Lung (tissue), 12 donors: ENCODE results near the gene ZMYM3. TPM values are rescaled to one million over a fixed set of nuclear protein-coding genes. Genes with fewer than 3 reads are reported as not detected.
A peak's percentile ranks its signal among the peaks of the same experiment; 100 is the strongest.

ENCODE experiments used
- ATAC-seq: fragments of 200-7000 bp; cut with Tn5 transposase; one replicate; pipeline ENCODE4 v1.9.1; 2020; ENCODE audit warnings: moderate number of reproducible peaks; ENCODE audit not compliant: insufficient read depth, low FRiP score
- DNase-seq, 3 donors: peaks; one replicate each; pipeline ENCODE4 v3.0.0-alpha.2; 2013 to 2017
- H3K27ac ChIP-seq, 2 donors: one replicate each; pipeline ENCODE4 v1.5.1; 2013; ENCODE audit warnings: mild to moderate bottlenecking in 2 of 2, moderate library complexity in 2 of 2, control low read depth in 1 of 2, inconsistent platforms in 1 of 2, low read depth in 1 of 2, low read length in 1 of 2
- H3K27me3 ChIP-seq, 3 donors: one replicate each; pipeline ENCODE4 v1.5.1; 2013; ENCODE audit warnings: low read length in 2 of 3; ENCODE audit not compliant: control insufficient read depth in 3 of 3, insufficient read depth in 3 of 3
- H3K36me3 ChIP-seq, 4 donors: one replicate each; pipeline ENCODE4 v1.5.1; 2013; ENCODE audit warnings: low read length in 4 of 4, mild to moderate bottlenecking in 1 of 4, moderate library complexity in 1 of 4; ENCODE audit not compliant: control insufficient read depth in 4 of 4, insufficient read depth in 4 of 4
- H3K4me1 ChIP-seq, 5 donors: one replicate each; pipeline ENCODE4 v1.5.1; 2013; ENCODE audit warnings: low read length in 5 of 5, mild to moderate bottlenecking in 2 of 5, moderate library complexity in 1 of 5; ENCODE audit not compliant: control insufficient read depth in 5 of 5, insufficient read depth in 5 of 5
- H3K4me3 ChIP-seq: one replicate; pipeline ENCODE4 v1.5.1; 2013; ENCODE audit warnings: mild to moderate bottlenecking, control low read depth, moderate library complexity
- H3K9ac ChIP-seq, 2 donors: one replicate each; pipeline ENCODE4 v1.5.1; 2013; ENCODE audit warnings: low read length in 2 of 2, control low read depth in 1 of 2; ENCODE audit not compliant: insufficient read depth in 1 of 2
- H3K9me3 ChIP-seq, 4 donors: one replicate each; pipeline ENCODE4 v1.5.1; 2013; ENCODE audit warnings: low read length in 3 of 4, mild to moderate bottlenecking in 1 of 4, moderate library complexity in 1 of 4; ENCODE audit not compliant: control insufficient read depth in 4 of 4, insufficient read depth in 3 of 4
- WGBS, 2 donors: extraction: QIAGEN DNeasy Blood & Tissue Kit; methylation state at CpG; one replicate each; pipeline ENCODE4 v1.1.7; 2013; 5-methylcytosine and 5-hydroxymethylcytosine counted together
- polyA plus RNA-seq, 2 donors: library from polyadenylated mRNA; stranded (reverse); fragments of 200-250 nt; gene quantifications; one replicate each; pipeline ENCODE4 v1.2.1, GENCODE V29; 2013
- total RNA-seq, 2 donors: library from RNA; depleted of rRNA in 1 of 2; stranded (reverse); fragments of >200 nt in 1 of 2; gene quantifications; one replicate each; pipeline ENCODE4 v1.2.1, GENCODE V29; 2014 to 2021
- TF ChIP-seq, protein P1 (sequence below): IDR thresholded peaks from 2 replicates; pipeline ENCODE4 v1.5.1; 2012; ENCODE audit warnings: mild to moderate bottlenecking; ENCODE audit errors: control extremely low read depth, extremely low read depth
- donor health status: control.
- donor health status: control.
- donor health status: Bipolar disorder and iron deficiency.
- donor health status: healthy.
- donor health status: DM: yes; HTN: yes; CAD: no.

Gene ZMYM3
- total and polyA plus RNA-seq, 4 donors, result 5.8 to 23.4 (median 15.7) TPM

DNA sequence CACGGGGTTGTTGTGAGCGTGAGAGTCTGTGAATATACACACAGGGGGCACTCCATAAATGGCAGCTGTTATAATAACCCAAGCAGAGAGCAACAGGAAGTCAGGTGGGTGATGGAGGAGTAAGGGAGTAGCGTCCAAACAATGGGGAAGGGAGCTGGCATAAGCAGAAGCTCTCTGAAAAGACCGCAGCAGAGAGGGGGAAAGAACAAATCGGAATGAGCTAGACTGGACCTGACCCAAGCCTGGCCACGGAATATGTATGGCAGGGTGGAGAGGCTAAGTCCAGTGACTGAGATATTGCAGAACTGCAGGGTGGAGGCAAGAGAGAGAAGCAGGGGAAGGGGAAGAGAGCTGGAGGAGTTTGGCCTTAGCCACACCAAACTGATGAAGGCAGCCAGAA is 37.5 kb downstream of the ZMYM3 start:
- Histone ChIP-seq H3K36me3 (no peaks in the 10 kb centered on the region), H3K27me3 (no peaks in the 10 kb centered on the region), H3K27ac (no peak overlapping the region), H3K4me3 (no peak overlapping the region), H3K9ac (no peak overlapping the region), H3K4me1 (peaks cover 0 to 2% (median 0%) of the 10 kb centered on the region in 5 donors), H3K9me3 (peaks cover 0 to 2% (median 0%) of the 10 kb centered on the region in 4 donors)
- ATAC-seq, result no peak
- WGBS, 2 donors, result 43 to 54% methylated on average over 6 of the region's 6 CpGs
- DNase-seq, result peak in 2 of 3 donors; percentile 18 to 42
- TF ChIP-seq, protein P1, sequence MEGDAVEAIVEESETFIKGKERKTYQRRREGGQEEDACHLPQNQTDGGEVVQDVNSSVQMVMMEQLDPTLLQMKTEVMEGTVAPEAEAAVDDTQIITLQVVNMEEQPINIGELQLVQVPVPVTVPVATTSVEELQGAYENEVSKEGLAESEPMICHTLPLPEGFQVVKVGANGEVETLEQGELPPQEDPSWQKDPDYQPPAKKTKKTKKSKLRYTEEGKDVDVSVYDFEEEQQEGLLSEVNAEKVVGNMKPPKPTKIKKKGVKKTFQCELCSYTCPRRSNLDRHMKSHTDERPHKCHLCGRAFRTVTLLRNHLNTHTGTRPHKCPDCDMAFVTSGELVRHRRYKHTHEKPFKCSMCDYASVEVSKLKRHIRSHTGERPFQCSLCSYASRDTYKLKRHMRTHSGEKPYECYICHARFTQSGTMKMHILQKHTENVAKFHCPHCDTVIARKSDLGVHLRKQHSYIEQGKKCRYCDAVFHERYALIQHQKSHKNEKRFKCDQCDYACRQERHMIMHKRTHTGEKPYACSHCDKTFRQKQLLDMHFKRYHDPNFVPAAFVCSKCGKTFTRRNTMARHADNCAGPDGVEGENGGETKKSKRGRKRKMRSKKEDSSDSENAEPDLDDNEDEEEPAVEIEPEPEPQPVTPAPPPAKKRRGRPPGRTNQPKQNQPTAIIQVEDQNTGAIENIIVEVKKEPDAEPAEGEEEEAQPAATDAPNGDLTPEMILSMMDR, result no peak

DNA sequence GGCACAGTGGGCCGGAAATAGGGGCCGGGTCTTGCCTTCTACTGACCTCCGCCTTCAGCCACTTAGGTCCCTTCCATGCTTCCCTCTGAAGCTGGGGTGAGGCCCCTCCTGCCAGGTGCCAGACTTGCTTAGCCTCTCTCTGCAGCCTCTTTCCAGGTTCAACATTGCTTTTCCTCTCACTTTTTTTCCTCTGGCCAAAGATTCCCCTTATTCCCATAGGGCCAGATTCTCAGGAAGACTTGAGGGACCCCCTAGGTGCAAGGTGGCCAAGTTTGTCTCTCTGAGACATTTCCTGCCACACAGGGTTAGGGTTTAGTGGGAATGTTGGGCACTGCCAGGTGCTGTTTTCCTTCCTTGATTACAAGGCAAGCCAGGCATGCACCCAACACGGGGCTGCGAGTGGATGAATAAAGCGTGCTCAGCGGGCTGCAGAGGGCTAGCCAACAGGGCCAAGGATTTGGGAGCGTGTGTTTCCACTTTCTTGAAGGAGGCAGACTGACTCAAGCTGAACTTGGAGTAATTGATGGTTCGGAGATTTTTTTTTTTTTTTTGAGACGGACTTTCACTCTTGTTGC is 38.5 kb downstream of the ZMYM3 start:
- no peak overlapping the region for H3K27ac ChIP-seq
- peaks cover 0 to 2% (median 0%) of the 10 kb centered on the region in 4 donors for H3K9me3 ChIP-seq
- no peaks in the 10 kb centered on the region for H3K27me3 ChIP-seq
- H3K9ac ChIP-seq, result no peak overlapping the region
- ATAC-seq, result no peak
- H3K36me3 ChIP-seq, result no peaks in the 10 kb centered on the region
- TF ChIP-seq, protein P1, result no peak
- peaks cover 0 to 2% (median 0%) of the 10 kb centered on the region in 5 donors for H3K4me1 ChIP-seq
- no peak overlapping the region for H3K4me3 ChIP-seq
- WGBS, 2 donors, result 78 to 83% methylated on average over 8 to 10 of the region's 10 CpGs
- no peak for DNase-seq

DNA sequence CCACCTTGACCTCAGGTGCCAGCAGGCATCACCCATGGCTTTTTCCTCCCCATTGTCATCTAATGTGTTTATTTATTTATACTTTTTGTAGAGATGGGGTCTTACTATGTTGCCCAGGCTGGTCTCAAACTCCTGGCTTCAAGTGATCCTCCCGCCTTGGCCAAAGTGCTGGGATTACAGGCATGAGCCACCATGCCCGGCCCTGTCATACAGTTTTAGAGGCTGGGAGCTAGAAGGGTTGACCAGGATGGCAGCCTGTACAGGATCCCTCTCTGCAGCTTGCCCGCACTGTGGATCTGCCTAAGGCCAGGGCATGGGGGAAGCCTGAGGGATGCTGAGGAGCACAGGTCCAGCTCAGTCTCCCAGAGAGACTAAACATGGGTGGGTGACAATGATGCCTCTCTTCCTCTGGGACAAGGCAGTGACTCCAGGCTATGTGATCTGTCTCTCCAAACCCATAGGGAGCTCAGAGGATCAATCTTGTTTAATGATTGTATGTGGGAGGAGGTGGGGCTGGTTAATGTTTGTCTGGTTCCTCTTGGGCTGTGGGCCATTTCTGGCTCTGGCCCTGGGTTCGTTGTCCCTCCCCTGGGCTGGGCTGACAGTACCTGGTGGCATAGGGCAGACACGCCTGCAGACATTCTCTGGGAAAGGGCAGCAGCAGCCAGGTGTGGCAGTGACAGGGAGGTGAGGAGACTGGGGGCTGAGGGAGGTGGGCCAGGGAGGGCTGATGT is 39.2 kb downstream of the ZMYM3 start:
- whole genome bisulfite sequencing, 2 donors, result 79 to 87% methylated on average over 5 of the region's 5 CpGs
- DNase-seq, result no peak
- no peak overlapping the region for H3K27ac ChIP-seq

More for the DNA sequence above, 39.2 kb downstream of the ZMYM3 start:
- Histone ChIP-seq H3K27me3 (no peaks in the 10 kb centered on the region), H3K36me3 (no peaks in the 10 kb centered on the region), H3K9me3 (peaks cover 0 to 2% (median 0%) of the 10 kb centered on the region in 4 donors), H3K9ac (no peak overlapping the region), H3K4me1 (peaks cover 0 to 2% (median 0%) of the 10 kb centered on the region in 5 donors), H3K4me3 (no peak overlapping the region)
- ATAC-seq, result no peak
- TF ChIP-seq, protein P1, result no peak
